ENCODE results near the gene WDR4. TPM values are rescaled to one million over a fixed set of nuclear protein-coding genes. Genes with fewer than 3 reads are reported as not detected.

The WDR4 gene
- total and polyA plus RNA-seq, 10 of the 15 experiments (the other 5 are each of a cell fraction or from before 2014, with no cell fraction given) = 2.1 to 45.3 (median 18.7) TPM

GRCh38 chr21:42799948-42800347 lies 79.4 kb downstream of the WDR4 start:
- no peaks in the 10 kb centered on the region for H3K36me3 ChIP-seq (ENCODE audit: control insufficient read depth in 2 of 2, insufficient read depth in 2 of 2, low read length in 1 of 2)
- FAIRE-seq (no peak), ATAC-seq (peak; percentile 59), DNase-seq (ENCODE audit: low read depth, low spot score) (no peak)
- H3K4me2 ChIP-seq (ENCODE audit: control insufficient read depth, insufficient read depth) = no peak overlapping the region
- POLR2A ChIA-PET = no interaction called here
- intact Hi-C loops (cut with micrococcal nuclease; ENCODE audit: unreplicated experiment) = no loop called here
- no peaks in the 10 kb centered on the region for H3K79me2 ChIP-seq (ENCODE audit: control insufficient read depth, insufficient read depth, low read length)
- no peaks in the 10 kb centered on the region for H3K27me3 ChIP-seq (replicated peaks in 1 of 2; ENCODE audit: control insufficient read depth in 2 of 2, insufficient read depth in 2 of 2, low read length in 1 of 2)
- H2AFZ ChIP-seq (ENCODE audit: control insufficient read depth, low read depth, low read length) = no peak overlapping the region
- no peaks in the 10 kb centered on the region for H3K9me3 ChIP-seq (replicated peaks; ENCODE audit: control insufficient read depth, insufficient read depth, low read length)
- in situ Hi-C loops (cut with MboI) = no loop called here
- no peak overlapping the region for H3K9ac ChIP-seq (ENCODE audit: control insufficient read depth, insufficient read depth, low read length)
- TF ChIP-seq SUZ12 (IDR thresholded peaks at IDR 0.05; ENCODE audit: unreplicated experiment) (no peak), CTCF (IDR thresholded peaks at IDR 0.05 in 2 of 3, conservative IDR thresholded peaks at IDR 0.05 in 1 of 3; ENCODE audit: control insufficient read depth in 2 of 3, extremely low read depth in 1 of 3, insufficient read depth in 1 of 3, low read depth in 3 of 3, low read length in 3 of 3) (no peak), NR2F1 (conservative IDR thresholded peaks at IDR 0.05) (no peak), SREBF1 (IDR thresholded peaks at IDR 0.05; ENCODE audit: low read length) (no peak), YBX1 (IDR thresholded peaks at IDR 0.05) (no peak), SIN3A (IDR thresholded peaks at IDR 0.05; ENCODE audit: low read depth, low read length) (no peak), ZNF274 (IDR thresholded peaks at IDR 0.05; ENCODE audit: insufficient read depth, insufficient read length) (no peak), POU2F2 (IDR thresholded peaks at IDR 0.05; ENCODE audit: borderline replicate concordance, low read depth, low read length) (no peak), USF1 (IDR thresholded peaks at IDR 0.05; ENCODE audit: borderline replicate concordance, extremely low read length, insufficient read depth, low read depth, low read length) (no peak)
- peaks cover 11% of the 10 kb centered on the region for H3K4me1 ChIP-seq (ENCODE audit: control insufficient read depth, insufficient read depth, low read length)
- H3K27ac ChIP-seq (ENCODE audit: control insufficient read depth, insufficient read depth) = no peak overlapping the region
- SMC1A ChIA-PET (ENCODE audit: uncharacterized antibody, unreplicated experiment) = no interaction called here
- no peaks in the 10 kb centered on the region for H4K20me1 ChIP-seq (ENCODE audit: control insufficient read depth, insufficient read depth)
- 1% methylated on average over 5 of the region's 5 CpGs for WGBS (ENCODE audit: insufficient coverage, insufficient replicate concordance, low lambda C conversion rate, missing lambda C conversion rate)
- H3K4me3 ChIP-seq = no peak overlapping the region
- BruUV-seq (replicated peaks) = no TSS peak
- CTCF ChIA-PET = no interaction called here
- RAD21 ChIA-PET (ENCODE audit: unreplicated experiment) = no interaction called here
